A673 (cell line): ENCODE data around the gene ACSL4.

Experiments
- EZH2 ChIP-seq: fragments of 200-600 bp; sonication (generic); IDR thresholded peaks from 2 replicates; pipeline ENCODE4 v1.6.1; 2017; ENCODE audit warnings: borderline replicate concordance, low read depth, mild to moderate bottlenecking, mixed read lengths, antibody characterized with exemption, low read length; ENCODE audit not compliant: poor library complexity, severe bottlenecking
- TF ChIP-seq, protein P1 (sequence below): fragments of 300-800, 200-600 bp; sonication (generic); conservative IDR thresholded peaks from 2 replicates; pipeline ENCODE4 v1.5.1; 2017; ENCODE audit warnings: low read depth, mild to moderate bottlenecking, antibody characterized with exemption, low read length, moderate library complexity, mixed read lengths

DNA sequence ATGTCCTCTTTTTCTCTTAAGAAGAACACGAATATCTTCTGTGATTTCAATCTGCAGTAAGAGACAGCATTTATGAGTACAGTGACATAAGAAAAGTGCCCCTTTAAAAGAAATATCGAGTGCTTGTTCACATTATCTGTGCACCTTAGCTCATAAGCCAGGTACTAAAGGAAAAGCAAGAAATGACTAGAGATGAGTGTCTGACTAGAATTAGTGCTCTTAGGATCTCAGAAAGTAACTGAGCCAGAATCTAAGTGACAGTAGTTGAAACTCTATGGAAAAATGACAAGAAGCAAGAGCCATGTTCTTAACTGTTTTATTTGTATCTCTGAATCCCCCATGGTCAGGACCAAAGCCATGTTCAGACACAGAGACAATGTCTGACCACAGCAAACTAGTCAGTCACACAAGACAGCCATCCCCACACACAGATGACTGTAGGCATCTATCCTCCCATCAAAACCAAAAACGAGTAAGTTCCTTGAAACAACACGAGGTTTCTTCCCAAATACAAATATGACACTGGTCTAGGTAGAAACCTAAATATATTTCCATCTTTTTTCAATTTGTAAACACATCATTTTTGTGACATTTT is 36.8 kb downstream of the ACSL4 start:
- TF ChIP-seq, protein P1, sequence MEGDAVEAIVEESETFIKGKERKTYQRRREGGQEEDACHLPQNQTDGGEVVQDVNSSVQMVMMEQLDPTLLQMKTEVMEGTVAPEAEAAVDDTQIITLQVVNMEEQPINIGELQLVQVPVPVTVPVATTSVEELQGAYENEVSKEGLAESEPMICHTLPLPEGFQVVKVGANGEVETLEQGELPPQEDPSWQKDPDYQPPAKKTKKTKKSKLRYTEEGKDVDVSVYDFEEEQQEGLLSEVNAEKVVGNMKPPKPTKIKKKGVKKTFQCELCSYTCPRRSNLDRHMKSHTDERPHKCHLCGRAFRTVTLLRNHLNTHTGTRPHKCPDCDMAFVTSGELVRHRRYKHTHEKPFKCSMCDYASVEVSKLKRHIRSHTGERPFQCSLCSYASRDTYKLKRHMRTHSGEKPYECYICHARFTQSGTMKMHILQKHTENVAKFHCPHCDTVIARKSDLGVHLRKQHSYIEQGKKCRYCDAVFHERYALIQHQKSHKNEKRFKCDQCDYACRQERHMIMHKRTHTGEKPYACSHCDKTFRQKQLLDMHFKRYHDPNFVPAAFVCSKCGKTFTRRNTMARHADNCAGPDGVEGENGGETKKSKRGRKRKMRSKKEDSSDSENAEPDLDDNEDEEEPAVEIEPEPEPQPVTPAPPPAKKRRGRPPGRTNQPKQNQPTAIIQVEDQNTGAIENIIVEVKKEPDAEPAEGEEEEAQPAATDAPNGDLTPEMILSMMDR, result no peak
- no peak for TF ChIP-seq EZH2
